IMR-90 (cell line): ENCODE measurements around the gene FAH. TPM values are rescaled to one million over a fixed set of nuclear protein-coding genes. Genes with fewer than 3 reads are reported as not detected.
A peak's percentile ranks its signal among the peaks of the same experiment; 100 is the strongest.

Experiments
- ATAC-seq: fragments of 200-7000 bp; cut with Tn5 transposase; 2 replicates; pipeline ENCODE4 v1.9.1; 2020; ENCODE audit warnings: low read depth, mild to moderate bottlenecking, moderate library complexity
- BruUV-seq: library from RNA; stranded (reverse); fragments of 400-500 nt; replicated peaks from 2 replicates; lab custom pipeline; 2021; lab: Mats Ljungman, UMichigan
- CTCF ChIA-PET: fragments of 300-600 bp; formaldehyde crosslinking; extraction: SDS; loops from one replicate; lab custom pipeline; 2021; ENCODE audit warnings: antibody characterized with exemption; lab: Yijun Ruan, JAX
- POLR2A ChIA-PET: fragments of 300-600 bp; sonication (Branson Sonifier 250); formaldehyde crosslinking; loops from one replicate; lab custom pipeline; 2022; ENCODE audit warnings: antibody characterized with exemption; ENCODE audit not compliant: unreplicated experiment; lab: Charles Lee
- DNase-seq: peaks from one replicate; pipeline ENCODE4 v3.0.0; 2013
- H2AFZ ChIP-seq: replicated peaks from 2 replicates; pipeline ENCODE3; 2013; ENCODE audit warnings: low read length, mild to moderate bottlenecking; ENCODE audit not compliant: poor library complexity
- H2AK5ac ChIP-seq: 2 replicates; pipeline ENCODE4 v1.6.1; 2013; ENCODE audit warnings: low read depth, low read length, inconsistent platforms
- H2AK9ac ChIP-seq: replicated peaks from 2 replicates; pipeline ENCODE3; 2013; ENCODE audit warnings: mild to moderate bottlenecking, low read depth, low read length, moderate library complexity; ENCODE audit not compliant: poor library complexity
- H2BK120ac ChIP-seq: 2 replicates; pipeline ENCODE4 v1.6.1; 2013; ENCODE audit warnings: low read depth, low read length, inconsistent platforms
- H2BK15ac ChIP-seq: 3 replicates; pipeline ENCODE4 v1.6.1; 2013; ENCODE audit warnings: low read depth, low read length, inconsistent platforms
- H2BK20ac ChIP-seq: 2 replicates; pipeline ENCODE4 v1.6.1; 2013; ENCODE audit warnings: low read depth, mild to moderate bottlenecking, inconsistent platforms, low read length, moderate library complexity
- H2BK5ac ChIP-seq: 2 replicates; pipeline ENCODE4 v1.6.1; 2013; ENCODE audit warnings: mild to moderate bottlenecking, low read depth, low read length, inconsistent platforms; ENCODE audit not compliant: poor library complexity, severe bottlenecking
- H3K14ac ChIP-seq: replicated peaks from 2 replicates; pipeline ENCODE4 v1.6.1; 2013; ENCODE audit warnings: low read depth, low read length, inconsistent platforms
- H3K18ac ChIP-seq: 2 replicates; pipeline ENCODE4 v1.6.1; 2013; ENCODE audit warnings: low read depth, low read length, control low read depth
- H3K23ac ChIP-seq: 2 replicates; pipeline ENCODE4 v1.6.1; 2013; ENCODE audit warnings: low read depth, low read length, inconsistent platforms
- H3K27ac ChIP-seq: 2 replicates; pipeline ENCODE4 v1.5.1; 2013; ENCODE audit warnings: mild to moderate bottlenecking, control low read depth, low read length; ENCODE audit not compliant: insufficient read depth
- H3K27me3 ChIP-seq: 2 replicates; pipeline ENCODE4 v1.6.1; 2013; ENCODE audit warnings: low read length; ENCODE audit not compliant: control insufficient read depth, insufficient read depth
- H3K36me3 ChIP-seq: 2 replicates; pipeline ENCODE4 v1.6.1; 2013; ENCODE audit warnings: low read length, mixed read lengths; ENCODE audit not compliant: control insufficient read depth, insufficient read depth
- H3K4ac ChIP-seq: 2 replicates; pipeline ENCODE4 v1.6.1; 2013; ENCODE audit warnings: low read depth, low read length, inconsistent platforms
- H3K4me1 ChIP-seq: 2 replicates; pipeline ENCODE4 v1.6.1; 2013; ENCODE audit warnings: low read length, mixed read lengths; ENCODE audit not compliant: control insufficient read depth, insufficient read depth
- H3K4me2 ChIP-seq: 2 replicates; pipeline ENCODE4 v1.6.1; 2013; ENCODE audit warnings: low read depth, mild to moderate bottlenecking, control low read depth, low read length, moderate library complexity
- H3K4me3 ChIP-seq: 2 replicates; pipeline ENCODE4 v1.5.1; 2013; ENCODE audit warnings: low read depth, mild to moderate bottlenecking, control low read depth, low read length, moderate library complexity; ENCODE audit not compliant: insufficient read depth
- H3K56ac ChIP-seq: 2 replicates; pipeline ENCODE4 v1.6.1; 2013; ENCODE audit warnings: low read length, inconsistent platforms; ENCODE audit not compliant: insufficient read depth; ENCODE audit errors: extremely low read depth
- H3K79me1 ChIP-seq, 2 experiments: 2 replicates each; pipeline ENCODE4 v1.6.1; 2013; ENCODE audit warnings: low read length in 2 of 2, inconsistent platforms in 1 of 2, low read depth in 1 of 2
- H3K9ac ChIP-seq: 2 replicates; pipeline ENCODE4 v1.6.1; 2013; ENCODE audit warnings: low read depth, low read length, control low read depth
- H3K9me1 ChIP-seq: 2 replicates; pipeline ENCODE4 v1.6.1; 2013; ENCODE audit warnings: low read length, inconsistent platforms; ENCODE audit not compliant: insufficient read depth
- H3K9me3 ChIP-seq: 2 replicates; pipeline ENCODE4 v1.6.1; 2013; ENCODE audit warnings: low read length; ENCODE audit not compliant: control insufficient read depth, insufficient read depth
- H4K20me1 ChIP-seq: 2 replicates; pipeline ENCODE4 v1.6.1; 2013; ENCODE audit warnings: low read length, inconsistent platforms; ENCODE audit not compliant: insufficient read depth
- H4K5ac ChIP-seq: 2 replicates; pipeline ENCODE4 v1.6.1; 2013; ENCODE audit warnings: mild to moderate bottlenecking, low read depth, low read length, control low read depth
- H4K8ac ChIP-seq, 2 experiments: 2 replicates each; pipeline ENCODE4 v1.6.1; 2013; ENCODE audit warnings: low read depth in 2 of 2, low read length in 2 of 2, control low read depth in 1 of 2, inconsistent platforms in 1 of 2
- H4K91ac ChIP-seq: 2 replicates; pipeline ENCODE4 v1.6.1; 2013; ENCODE audit warnings: low read depth, low read length, inconsistent platforms; ENCODE audit not compliant: insufficient read depth
- NFE2L2 ChIP-seq: fragments of 150-350 bp; IDR thresholded peaks from 2 replicates; pipeline ENCODE4 v1.6.1; 2016; ENCODE audit warnings: low read depth, mild to moderate bottlenecking, low read length
- POLR2A ChIP-seq: IDR thresholded peaks from 2 replicates; pipeline ENCODE4 v1.6.1; 2012; ENCODE audit warnings: mild to moderate bottlenecking, low read depth, low read length
- RCOR1 ChIP-seq: IDR thresholded peaks from 2 replicates; pipeline ENCODE4 v1.6.1; 2012; ENCODE audit warnings: mild to moderate bottlenecking, low read length, improper control_type of control experiment; ENCODE audit not compliant: insufficient replicate concordance
- RFX5 ChIP-seq: IDR thresholded peaks from 2 replicates; pipeline ENCODE4 v1.8.0; 2012; ENCODE audit warnings: low read depth, mild to moderate bottlenecking, low read length, moderate library complexity
- WGBS, 2 experiments: methylation state at CpG; one replicate each; pipeline versions ENCODE4 v1.1.5 to v1.1.7; 2013; ENCODE audit warnings: missing lambda C conversion rate in 2 of 2; ENCODE audit not compliant: insufficient read length in 1 of 2; ENCODE audit errors: extremely low coverage in 2 of 2; 5-methylcytosine and 5-hydroxymethylcytosine counted together
- dilution Hi-C: fragments of 300-500 bp; cut with HindIII; formaldehyde crosslinking; loops from one replicate; pipeline ENCODE4 v1.14.3; 2018; ENCODE audit warnings: low sequenced_read_pairs; ENCODE audit not compliant: unreplicated experiment
- in situ Hi-C: fragments of 300-500 bp; cut with MboI; formaldehyde crosslinking; loops from 3 replicates; pipeline ENCODE4 v1.14.3; 2019; ENCODE audit warnings: low sequenced_read_pairs, inconsistent platforms, mixed read lengths
- intact Hi-C: fragments of 100-400 bp; cut with micrococcal nuclease; formaldehyde crosslinking; loops from 2 replicates; pipeline ENCODE4 v1.10.0; 2022
- polyA plus RNA-seq, 3 experiments: library from polyadenylated mRNA; depleted of rRNA; stranded (reverse); fragments of >200 nt; gene quantifications; 2 replicates each; pipeline ENCODE4 v1.2.3, GENCODE V29; 2012; ENCODE audit warnings: low replicate concordance in 1 of 3
- total RNA-seq: library from RNA; depleted of rRNA; stranded (reverse); fragments of >200 nt; gene quantifications from 2 replicates; pipeline ENCODE4 v1.2.3, GENCODE V29; 2012
- TF ChIP-seq, protein P1 (sequence below): fragments of 150-350 bp; IDR thresholded peaks from 2 replicates; pipeline ENCODE4 v1.6.1; 2016; ENCODE audit warnings: low read depth, mild to moderate bottlenecking, low read length, moderate library complexity, borderline replicate concordance
- TF ChIP-seq, protein P2 (sequence below): conservative IDR thresholded peaks from 2 replicates; pipeline ENCODE4 v1.5.1; 2012; ENCODE audit warnings: mild to moderate bottlenecking, low read depth, low read length, improper control_type of control experiment
- TF ChIP-seq, protein P3 (sequence below): fragments of 150-350 bp; IDR thresholded peaks from 2 replicates; pipeline ENCODE4 v1.6.1; 2017; ENCODE audit warnings: mild to moderate bottlenecking, antibody characterized with exemption, low read length, low read depth

FAH gene
- total and polyA plus RNA-seq, 2 of the 4 experiments (the other 2 are of a cell fraction) = 43.1 to 48.6 TPM

DNA sequence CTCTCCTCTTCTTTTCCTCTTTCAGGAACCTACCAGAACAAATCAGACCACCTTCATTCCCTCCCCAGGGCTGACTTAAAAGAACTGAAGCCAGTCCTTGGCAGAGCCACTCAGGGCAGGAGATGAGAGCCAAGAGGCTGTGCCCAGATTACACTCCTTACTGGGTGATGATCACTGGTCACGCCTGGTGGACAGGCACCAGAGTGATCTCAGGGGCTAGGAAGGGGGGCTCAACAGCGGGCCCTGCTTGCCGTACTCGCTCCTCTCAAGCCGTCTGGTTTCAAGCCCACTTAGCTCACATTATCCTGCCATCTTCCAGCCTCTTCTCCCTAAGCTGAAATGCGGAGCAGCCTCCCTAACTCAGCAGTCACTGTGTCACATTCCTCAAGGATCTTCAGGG, 1.7 kb upstream of the FAH start:
- Histone ChIP-seq H2AK5ac (no peak overlapping the region), H3K56ac (no peak overlapping the region), H2BK15ac (no peak overlapping the region), H4K20me1 (no peaks in the 10 kb centered on the region), H3K18ac (no peak overlapping the region), H3K14ac (no peak overlapping the region), H3K4me3 (no peak overlapping the region), H4K5ac (no peak overlapping the region), H3K9ac (no peak overlapping the region), H2AK9ac (peak overlapping the region; percentile 20), H3K27ac (no peak overlapping the region), H3K4me1 (peaks cover 8% of the 10 kb centered on the region), H3K79me1 (peaks cover 17 to 27% of the 10 kb centered on the region in 2 experiments), H2BK120ac (no peak overlapping the region), H3K27me3 (no peaks in the 10 kb centered on the region), H3K9me3 (no peaks in the 10 kb centered on the region), H2BK5ac (no peak overlapping the region), H4K8ac (no peak overlapping the region), H3K23ac (no peak overlapping the region), H2AFZ (no peak overlapping the region), H2BK20ac (no peak overlapping the region), H3K9me1 (peaks cover 8% of the 10 kb centered on the region), H3K4ac (no peak overlapping the region), H3K36me3 (no peaks in the 10 kb centered on the region), H3K4me2 (no peak overlapping the region), H4K91ac (no peak overlapping the region)
- ATAC-seq (no peak), DNase-seq (no peak)
- dilution Hi-C loops (no loop called here), in situ Hi-C loops (no loop called here), intact Hi-C loops (no loop called here)
- no peak for TF ChIP-seq NFE2L2
- TF ChIP-seq RFX5 = no peak
- TF ChIP-seq, protein P1, sequence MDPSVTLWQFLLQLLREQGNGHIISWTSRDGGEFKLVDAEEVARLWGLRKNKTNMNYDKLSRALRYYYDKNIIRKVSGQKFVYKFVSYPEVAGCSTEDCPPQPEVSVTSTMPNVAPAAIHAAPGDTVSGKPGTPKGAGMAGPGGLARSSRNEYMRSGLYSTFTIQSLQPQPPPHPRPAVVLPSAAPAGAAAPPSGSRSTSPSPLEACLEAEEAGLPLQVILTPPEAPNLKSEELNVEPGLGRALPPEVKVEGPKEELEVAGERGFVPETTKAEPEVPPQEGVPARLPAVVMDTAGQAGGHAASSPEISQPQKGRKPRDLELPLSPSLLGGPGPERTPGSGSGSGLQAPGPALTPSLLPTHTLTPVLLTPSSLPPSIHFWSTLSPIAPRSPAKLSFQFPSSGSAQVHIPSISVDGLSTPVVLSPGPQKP = no peak
- TF ChIP-seq POLR2A = no peak
- no peak for TF ChIP-seq RCOR1
- TF ChIP-seq, protein P2, sequence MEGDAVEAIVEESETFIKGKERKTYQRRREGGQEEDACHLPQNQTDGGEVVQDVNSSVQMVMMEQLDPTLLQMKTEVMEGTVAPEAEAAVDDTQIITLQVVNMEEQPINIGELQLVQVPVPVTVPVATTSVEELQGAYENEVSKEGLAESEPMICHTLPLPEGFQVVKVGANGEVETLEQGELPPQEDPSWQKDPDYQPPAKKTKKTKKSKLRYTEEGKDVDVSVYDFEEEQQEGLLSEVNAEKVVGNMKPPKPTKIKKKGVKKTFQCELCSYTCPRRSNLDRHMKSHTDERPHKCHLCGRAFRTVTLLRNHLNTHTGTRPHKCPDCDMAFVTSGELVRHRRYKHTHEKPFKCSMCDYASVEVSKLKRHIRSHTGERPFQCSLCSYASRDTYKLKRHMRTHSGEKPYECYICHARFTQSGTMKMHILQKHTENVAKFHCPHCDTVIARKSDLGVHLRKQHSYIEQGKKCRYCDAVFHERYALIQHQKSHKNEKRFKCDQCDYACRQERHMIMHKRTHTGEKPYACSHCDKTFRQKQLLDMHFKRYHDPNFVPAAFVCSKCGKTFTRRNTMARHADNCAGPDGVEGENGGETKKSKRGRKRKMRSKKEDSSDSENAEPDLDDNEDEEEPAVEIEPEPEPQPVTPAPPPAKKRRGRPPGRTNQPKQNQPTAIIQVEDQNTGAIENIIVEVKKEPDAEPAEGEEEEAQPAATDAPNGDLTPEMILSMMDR = no peak
- TF ChIP-seq, protein P3, sequence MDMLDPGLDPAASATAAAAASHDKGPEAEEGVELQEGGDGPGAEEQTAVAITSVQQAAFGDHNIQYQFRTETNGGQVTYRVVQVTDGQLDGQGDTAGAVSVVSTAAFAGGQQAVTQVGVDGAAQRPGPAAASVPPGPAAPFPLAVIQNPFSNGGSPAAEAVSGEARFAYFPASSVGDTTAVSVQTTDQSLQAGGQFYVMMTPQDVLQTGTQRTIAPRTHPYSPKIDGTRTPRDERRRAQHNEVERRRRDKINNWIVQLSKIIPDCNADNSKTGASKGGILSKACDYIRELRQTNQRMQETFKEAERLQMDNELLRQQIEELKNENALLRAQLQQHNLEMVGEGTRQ = no peak
- POLR2A ChIA-PET = no interaction called here
- CTCF ChIA-PET = no interaction called here
- BruUV-seq = no TSS peak
- 74% methylated on average over 6 of the region's 6 CpGs; no CpG with 5 or more reads in 1 of the 2 experiments for WGBS, 2 experiments
